ENCODE measurements around the gene KIF26B.
"Not testable (repeated sequence)": the region's sequence is repeated elsewhere in the genome, so short reads cannot be mapped to it uniquely, and the experiment has no call there.

The KIF26B gene

GRCh38 chr1:245718951-245719350 lies 564.2 kb downstream of the KIF26B start:
- DNase-seq: no peak

GRCh38 chr1:245721488-245721887 lies 566.7 kb downstream of the KIF26B start:
- DNase-seq: no peak

GRCh38 chr1:245728035-245728434 lies 573.2 kb downstream of the KIF26B start:
- not testable (repeated sequence) for DNase-seq

- DNase-seq: no peak
Observed at GRCh38 chr1:245730801-245731200, 576.0 kb downstream of the KIF26B start.

GRCh38 chr1:245740336-245740735 lies 585.6 kb downstream of the KIF26B start:
- not testable (repeated sequence) for DNase-seq

- no peak for DNase-seq
Observed at GRCh38 chr1:245742896-245743295, 588.1 kb downstream of the KIF26B start.

- DNase-seq: no peak
Observed at GRCh38 chr1:245748240-245748639, 593.5 kb downstream of the KIF26B start.

- DNase-seq: no peak
Observed at GRCh38 chr1:245748646-245749045, 593.9 kb downstream of the KIF26B start.

GRCh38 chr1:245749053-245749452 lies 594.3 kb downstream of the KIF26B start:
- no peak for DNase-seq

DNA sequence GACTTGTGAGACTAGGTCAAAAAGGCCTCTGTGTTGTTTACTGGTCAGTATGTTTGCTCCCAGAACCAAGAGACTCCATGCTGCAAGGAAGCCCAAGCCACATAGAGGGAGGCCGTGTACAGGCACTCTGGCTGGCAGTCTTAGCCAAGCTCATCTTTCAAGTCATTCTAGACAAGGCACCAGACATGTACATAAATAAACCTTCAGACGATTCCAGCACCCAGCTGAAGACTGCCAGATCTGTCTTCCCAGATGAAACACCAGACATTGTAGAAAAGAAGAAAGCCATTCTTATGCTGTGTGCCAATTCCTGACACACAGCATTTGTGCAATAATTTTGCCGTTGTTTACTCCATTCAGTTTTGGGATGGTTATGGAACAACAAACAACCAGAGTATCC lies 595.5 kb downstream of the KIF26B start:
- DNase-seq: no peak

- no peak for DNase-seq
Observed at GRCh38 chr1:245751116-245751515, 596.3 kb downstream of the KIF26B start.

DNA sequence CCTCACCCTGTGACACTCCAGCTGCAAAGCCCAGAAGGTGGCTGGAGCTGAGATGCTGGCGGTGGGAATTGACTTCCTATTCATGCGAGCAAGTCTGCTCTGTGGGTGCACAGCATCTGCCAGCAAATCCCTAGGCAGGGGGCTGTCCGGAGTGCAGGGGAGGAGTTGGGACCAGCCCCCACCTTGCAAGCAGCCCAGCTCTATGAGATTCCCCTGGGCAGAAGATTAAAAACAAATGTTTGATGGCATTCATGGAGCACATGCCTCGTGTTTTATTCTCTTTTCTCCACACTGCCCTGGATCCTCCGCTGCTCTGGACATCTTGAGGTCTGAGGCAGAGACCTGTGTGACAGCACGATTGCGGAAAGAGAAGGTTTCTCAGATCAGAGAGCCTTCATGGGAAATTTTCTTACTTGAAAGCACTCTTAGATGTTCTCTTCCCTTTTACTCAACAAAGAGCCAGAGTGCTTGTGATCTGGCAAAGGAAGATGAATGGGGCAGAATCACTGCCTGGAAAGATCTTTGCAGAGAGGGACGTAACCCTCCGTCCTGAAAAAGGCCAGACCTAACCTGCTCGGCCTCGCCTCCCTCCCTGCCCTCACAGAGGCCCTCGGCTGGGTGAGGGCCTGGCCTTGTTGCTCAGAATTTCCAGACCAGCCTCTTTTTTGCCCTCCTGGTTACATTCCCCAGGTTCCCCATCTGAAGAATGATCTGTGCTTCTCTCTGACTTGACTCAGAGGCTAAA lies 597.1 kb downstream of the KIF26B start:
- DNase-seq: no peak

GRCh38 chr1:245752561-245752960 lies 597.8 kb downstream of the KIF26B start:
- no peak for DNase-seq

GRCh38 chr1:245753807-245754206 lies 599.0 kb downstream of the KIF26B start:
- no peak for DNase-seq

- no peak for DNase-seq
Observed at GRCh38 chr1:245754463-245754961, 599.7 kb downstream of the KIF26B start.

Data from activated CD4-positive, alpha-beta T cell treated with anti-CD3 and anti-CD28 coated beads, Interleukin-2, amount 50 U/mL, for 4 hours (primary cell).